Hematopoietic multipotent progenitor cell treated with erythropoietin and hydrocortisone succinate and interleukin-3 and kit ligand, for 8 days (in vitro differentiated cells): ENCODE results near the gene FGD5.

Experiments used
- DNase-seq: peaks from one replicate; pipeline ENCODE4 v3.0.0-alpha.2; 2015

The FGD5 gene

DNA sequence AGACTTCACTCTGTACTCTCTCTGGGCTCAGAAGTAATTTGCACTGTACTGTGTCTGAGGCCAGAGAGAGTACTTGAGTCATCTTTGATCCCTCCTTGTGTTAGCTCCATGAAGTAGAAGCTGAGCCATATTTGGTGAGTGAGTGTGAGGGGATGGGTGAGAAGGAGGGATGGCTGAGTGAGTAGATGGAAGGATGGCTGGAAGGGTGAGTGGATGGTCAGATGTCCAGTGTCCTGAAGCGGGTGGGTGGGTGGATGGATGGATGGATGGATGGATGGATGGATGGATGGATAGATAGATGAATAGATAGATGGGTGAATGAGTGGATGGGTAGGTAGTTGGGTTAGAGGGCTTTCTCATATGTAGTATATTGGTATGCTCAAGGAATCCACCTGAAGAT lies 39.3 kb downstream of the FGD5 start:
- DNase-seq: no peak

DNA sequence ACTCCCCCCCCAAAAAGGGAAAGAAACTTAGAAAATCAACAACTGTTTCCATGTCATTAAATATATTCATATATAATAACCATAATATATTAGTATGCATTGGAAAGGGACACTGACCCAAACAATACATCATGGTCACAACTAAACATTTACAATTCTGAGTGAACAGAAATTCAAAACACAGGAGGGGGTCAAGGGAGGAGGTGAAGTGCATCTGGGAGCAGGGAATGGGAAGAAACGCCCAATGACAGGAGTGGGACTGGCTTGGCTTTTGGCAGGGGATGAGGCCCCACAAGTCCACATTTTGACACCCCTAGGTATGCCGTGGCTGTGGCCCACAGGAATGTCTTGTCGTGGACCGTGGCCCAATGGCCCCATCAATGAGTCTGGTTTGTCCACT lies 41.1 kb downstream of the FGD5 start:
- no peak for DNase-seq

DNA sequence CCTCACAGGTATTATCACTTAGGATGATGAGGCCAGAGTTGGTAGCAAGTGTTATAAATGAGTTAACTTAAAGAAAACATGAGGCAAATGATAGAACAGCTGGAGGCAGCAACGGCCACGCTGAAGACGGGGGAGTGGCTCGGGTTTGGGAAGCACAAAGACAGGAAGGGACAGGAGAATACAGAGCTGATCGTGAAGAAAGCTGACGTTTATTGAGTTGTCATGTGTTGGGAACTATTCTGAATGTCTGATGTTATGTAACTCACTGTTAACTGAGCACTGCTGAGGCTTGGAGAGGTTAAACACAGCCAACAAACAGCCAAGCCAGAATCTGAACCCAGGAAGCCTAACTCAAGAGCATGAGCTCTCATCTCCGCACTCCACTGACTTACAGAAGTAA lies 42.3 kb downstream of the FGD5 start:
- no peak for DNase-seq

DNA sequence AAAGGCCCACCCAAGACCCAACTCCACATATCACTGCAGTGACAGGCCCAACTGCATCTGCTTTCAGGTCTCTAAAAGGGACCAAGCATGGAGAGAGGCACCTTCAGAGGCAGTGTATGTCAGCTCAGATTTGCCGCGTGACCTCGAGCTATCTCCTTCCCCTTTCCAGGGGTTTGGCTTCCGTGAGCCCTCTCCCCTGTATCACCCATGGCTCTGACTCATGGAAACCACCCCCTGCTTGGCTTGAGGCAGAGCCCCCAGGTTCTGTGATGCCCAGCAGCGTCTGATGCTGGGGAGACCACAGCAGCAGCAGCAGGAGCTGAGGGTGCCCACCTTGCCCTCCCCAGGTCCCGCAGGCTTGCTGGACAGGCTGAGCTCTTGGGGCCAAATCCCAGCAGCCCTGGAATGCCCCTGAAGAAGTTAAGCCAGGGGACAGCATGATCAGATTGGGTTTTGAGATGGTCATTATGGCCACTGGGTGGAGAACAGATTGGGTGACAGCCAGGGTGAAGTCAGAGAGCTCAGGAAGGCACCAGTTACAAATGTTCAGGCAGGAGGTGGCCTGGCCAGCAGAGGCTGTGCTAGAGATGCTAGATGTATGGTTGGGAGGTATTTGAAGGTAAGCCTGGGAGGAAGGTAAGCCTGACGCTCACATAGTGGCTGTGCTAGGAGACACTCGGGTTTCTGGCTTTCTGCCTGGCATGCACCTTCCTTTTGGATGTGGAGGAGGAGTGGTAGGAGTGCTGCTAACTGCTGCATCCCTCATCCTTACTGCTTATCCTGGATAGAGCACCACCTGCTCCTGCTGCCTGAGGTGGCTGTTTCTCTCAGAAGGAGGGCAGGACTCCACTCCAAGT lies 42.9 kb downstream of the FGD5 start:
- DNase-seq: no peak

DNA sequence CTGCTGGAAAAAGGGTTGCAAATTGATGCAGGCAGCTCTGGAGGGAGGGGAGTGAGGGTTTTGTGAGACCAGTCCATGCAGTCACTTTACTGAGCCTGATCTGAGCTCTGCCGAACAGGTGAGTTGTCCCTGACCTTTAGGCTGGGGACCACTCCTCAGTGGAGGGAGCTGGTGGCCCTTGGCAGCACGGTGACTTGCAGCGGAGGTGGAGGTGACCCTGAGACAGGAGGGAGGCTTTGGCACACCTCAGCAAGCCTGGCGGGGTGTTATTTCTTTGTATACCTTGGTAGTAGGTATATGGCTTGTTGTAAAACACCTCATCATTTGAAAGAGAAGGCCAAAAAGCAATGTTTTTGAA lies 43.5 kb downstream of the FGD5 start:
- DNase-seq: no peak

DNA sequence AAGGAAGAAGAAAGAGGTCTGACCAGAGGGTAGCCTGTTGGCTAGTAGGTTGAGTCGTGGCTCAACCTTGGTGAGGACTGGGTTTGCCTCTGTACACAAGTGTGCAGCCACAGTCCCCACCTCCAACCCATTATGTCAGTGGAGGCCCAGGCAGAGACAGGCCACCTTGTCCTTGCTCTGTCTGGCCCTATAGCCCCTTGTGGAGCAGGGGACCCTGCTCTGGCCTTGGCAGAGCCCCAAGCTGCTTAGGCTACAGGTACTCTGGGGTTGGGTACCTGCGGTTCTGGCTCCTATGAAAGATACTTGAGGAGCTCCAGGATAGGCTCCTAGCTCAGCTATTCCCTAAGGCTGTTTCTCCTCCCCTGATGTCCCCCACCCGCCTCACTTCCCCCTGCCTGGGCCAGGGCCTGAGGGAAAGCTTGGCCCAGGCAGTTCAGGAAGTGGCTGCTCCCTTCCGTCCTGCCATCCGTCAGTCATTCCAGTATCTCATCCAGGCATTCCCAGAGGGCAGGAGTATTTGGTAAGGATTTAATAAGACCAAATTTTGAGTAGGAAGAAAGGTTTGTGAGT lies 44.0 kb downstream of the FGD5 start:
- no peak for DNase-seq

DNA sequence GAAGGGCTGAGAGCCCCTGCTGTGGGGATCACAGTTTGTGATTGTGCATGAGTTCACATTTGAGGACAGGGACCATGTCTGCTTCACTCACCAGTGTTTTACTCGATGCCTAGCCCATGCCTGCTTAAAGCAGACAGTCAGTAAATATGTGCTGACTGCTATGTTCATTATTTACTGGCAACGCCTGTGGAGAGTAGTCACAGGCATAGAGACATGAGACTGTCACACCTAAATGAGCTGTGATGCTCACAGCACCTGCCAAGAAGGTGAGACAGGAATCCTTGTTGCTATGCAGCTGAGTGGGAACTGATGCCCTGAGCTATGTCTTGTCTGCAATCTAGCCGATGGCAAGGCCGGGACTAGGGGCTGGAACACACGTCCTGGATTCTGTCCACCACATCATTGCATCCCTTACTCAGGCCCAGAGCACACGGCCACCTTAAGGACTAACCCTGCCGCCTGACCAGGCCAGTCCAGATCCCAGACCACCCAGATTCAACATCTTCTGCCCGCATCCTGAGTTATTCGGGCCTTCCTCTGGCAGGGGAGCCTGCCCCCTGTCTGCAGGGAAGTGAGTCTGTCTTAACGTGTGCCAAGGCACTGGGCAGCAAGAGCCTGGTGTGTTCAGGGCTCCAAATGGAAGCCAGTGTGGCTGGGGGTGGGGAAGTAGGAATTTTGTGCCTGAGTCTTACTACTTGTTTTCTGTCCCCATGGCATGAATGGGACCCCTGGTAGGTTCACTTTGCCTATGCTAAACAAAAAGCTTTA lies 44.8 kb downstream of the FGD5 start:
- DNase-seq: no peak

DNA sequence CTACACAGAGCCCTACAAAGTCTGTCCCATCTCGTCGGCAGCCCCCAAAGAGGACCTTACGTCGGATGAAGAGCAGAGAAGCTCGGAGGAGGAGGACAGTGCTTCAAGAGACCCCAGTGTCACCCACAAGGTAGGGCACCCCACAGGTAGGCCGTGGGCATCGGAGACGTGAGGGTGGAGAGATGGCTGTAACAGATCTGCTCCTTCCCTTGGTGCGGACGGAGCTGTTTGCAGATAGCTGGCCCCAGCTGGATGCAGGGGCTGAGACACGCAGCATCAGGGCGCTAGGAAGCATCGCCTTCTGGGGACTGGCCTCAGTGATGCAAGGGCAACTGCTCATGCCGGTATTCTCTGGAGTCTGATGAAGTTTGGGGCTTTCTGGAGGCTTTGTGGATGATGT lies 45.4 kb downstream of the FGD5 start:
- DNase-seq: no peak

DNA sequence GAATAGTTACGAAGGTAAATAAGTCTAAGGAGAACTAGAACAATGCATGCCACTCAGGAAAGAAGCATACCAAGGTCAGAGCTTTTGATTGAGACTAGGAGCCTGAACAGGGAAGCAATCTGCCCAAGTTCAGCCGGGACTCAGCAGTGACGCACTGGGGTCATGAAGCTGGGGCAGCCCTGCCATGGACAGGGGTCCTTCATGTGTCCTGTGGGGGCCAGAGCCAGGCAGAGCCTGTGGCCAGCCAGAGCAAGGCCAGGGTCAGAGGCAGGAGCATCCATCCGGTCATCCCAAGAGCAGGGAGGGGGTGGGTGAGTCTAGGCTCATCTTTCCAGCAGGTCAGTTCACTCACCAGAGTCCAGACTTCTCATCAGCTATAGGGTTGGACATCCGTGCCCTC lies 47.9 kb downstream of the FGD5 start:
- DNase-seq: no peak

DNA sequence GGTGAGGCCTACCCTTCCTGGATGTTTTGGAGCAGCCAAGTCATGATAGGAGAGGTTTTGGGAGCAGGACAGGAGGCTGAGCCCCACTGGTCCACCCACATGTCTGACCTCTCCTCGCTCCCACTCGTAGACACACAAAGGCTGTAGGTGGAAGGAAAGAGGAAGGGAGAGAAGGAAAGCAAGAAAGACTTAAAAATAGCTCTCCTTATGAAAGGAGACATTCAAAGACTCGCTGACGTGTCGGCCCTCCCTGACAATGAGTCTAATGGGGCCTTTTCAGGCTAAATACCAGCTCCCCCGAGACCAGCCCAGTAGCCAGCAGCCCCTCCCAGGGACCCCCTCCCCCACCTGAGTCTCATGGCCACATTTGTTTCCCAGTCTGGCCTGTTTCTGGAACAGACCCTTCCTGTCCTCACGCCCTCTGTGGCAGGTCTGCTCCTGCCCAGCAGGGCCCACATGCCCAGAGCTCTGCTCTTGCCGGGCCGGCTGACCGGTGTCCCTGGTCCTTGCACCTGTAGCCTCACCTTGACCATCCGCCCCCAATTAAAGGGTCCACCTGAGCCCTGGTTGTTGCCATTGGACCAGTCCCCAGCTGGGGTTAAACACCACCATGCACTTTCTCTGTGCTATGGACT lies 49.3 kb downstream of the FGD5 start:
- DNase-seq: no peak

DNA sequence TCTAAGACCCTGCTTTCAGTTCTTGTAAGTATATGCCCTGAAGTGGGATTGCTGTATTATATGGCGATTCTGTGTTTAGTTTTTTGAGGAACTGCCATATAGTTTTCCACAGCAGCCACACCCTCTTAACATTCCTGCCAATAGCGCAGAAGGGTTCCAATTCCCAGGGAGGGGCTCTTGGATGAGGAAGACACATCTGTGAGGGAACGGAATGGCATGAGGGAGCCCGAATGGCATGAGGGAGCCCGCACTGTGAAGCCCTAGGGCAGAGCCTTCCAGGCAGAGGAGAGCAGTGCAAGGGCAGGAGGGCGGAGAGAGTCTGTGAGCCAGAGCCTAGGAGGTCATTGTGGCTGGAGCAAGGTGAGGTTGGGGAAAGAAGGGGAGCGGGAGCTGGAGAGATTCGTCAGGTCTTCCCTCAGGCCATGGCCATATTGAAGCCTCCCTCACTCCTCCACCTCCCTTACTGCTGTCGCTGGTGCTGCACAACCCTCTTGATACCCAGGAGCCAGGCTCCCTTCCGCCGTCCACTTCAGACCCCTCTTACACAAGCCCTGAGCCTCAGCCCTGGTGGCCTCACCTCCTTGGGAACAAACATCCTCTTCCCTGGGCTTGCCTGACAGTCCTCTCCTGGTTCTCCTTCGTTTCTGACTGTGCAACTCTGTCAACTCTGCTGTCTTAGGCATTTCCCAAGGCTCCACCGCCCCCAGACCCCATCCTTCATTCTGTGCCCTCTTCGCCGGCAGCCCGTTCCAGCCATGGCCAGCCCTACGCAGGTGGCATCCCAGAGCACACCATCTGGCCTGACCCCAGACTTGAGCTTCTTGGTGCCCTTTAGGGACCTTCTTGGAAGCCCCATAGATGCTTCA lies 51.4 kb downstream of the FGD5 start:
- no peak for DNase-seq

DNA sequence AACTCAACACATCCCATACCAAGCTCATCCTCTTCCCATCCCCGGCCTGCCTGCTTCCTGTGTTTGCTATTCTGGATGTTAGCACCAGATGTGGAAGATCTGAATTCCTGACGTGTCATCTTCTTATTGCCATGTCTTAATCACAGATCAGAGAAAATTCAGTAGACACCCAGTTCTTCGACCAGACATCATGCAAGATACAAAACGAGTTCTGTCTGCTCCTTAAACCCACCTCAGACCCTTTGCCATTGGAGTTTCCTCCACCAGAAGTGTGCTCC lies 52.0 kb downstream of the FGD5 start:
- DNase-seq: no peak

DNA sequence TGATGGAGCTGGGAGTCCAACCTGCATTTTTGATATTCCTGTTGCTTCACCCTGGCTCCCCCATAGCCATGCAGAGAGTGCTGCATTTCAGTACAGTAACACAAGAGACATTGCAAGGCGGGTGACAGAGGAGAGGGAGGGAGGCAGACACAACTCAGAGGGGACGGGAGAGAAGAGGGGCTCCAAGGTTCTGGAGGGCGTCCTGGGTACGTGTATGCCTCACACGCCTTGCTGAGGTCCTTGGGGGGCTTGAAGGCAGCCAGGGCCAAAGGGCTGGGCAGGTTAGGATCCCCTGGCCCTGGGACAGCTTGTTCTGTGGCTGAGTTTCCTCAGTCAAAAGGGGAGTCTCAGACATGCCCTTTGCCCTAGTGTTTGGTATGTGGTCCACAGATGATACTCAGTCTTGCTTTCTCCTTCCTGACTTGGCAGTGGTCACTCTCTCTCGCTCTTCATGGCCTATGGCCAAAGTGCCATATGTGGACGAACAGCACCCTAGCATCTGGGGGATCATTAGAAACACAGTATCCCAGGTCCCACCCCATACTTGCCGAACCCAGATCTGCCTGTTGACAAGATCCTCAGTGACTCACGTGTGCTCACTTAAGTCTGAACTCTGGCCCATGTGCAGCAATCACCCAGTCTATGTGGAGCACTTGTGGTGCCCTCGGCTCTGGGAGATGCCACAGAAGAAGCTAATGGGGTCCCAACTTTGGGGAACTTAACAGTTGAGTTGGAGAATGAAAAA lies 52.9 kb downstream of the FGD5 start:
- DNase-seq: no peak

DNA sequence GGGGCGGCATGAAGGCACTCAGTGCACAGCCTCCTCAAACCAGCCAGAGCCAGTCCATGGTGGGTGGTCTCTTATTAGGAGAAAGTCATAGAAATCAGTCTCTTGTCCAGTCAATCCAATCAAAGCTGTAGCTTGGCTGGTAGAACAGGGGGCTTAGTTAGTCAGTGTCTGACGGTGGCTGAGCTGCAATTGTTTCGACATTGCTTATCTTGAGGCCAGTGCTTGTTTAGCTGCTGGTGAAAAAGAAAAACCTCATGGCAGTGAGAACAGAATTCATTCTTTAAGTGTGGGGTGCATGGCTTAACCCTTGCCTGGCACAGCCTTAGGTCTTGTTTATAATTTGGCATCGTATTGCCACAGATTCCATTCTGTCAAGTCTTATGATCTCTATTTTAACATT lies 53.9 kb downstream of the FGD5 start:
- no peak for DNase-seq

DNA sequence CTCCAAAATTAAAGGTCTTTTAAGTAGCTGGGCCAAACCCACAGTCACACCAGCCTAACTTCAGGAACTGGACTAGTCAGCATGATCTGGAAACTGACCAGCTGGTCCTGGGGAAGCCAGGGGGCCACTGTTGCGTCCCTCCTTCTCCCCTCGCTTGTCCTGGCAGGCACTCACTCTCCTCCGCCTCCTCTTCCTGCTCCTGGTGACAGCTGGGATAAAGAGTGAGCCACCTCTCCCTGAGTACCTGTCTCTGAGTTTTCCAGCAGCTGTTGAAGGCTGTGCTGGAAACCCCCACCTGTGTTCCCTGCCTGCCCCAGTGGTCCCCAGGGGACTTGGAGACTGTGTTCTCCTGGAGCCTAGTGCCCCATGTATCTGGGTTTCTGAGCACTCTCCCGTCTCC lies 56.0 kb downstream of the FGD5 start:
- DNase-seq: no peak

DNA sequence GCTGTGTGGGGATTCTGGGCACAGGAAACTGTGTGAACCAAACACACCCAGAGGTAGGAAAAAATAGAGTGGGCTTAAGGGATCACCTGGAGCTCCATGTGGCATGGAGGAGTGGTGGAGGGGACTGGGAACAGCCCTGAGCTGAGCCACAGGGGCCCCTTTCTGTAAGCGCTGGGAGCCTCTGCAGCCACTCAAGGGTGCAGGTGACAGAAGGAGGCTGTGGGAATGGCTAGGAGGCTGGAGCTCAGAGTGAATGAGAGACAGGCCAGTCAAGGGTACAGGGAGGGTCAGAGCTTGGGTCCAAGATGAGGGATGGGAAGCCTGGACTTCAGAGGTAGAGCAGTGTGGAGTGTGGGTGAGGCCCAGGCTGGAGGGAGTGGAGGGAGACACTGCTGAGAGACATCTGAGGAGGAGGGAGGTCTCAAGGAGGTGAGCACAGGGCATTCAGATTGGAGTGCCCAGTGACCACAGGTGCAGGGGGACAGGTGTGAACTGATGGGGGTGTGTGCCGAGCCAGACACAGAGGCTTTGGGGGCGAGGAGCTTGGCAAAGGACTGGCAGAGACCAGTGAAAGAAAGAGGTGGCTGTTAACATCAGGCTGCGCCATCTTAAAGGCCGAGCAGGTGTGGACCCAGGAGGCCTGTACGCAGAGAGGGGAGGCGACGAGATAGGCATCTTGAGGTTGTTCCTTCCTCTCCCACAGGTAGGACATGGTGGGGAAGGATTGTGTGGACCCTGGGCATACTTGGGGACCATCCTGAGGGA lies 56.8 kb downstream of the FGD5 start:
- DNase-seq: no peak

DNA sequence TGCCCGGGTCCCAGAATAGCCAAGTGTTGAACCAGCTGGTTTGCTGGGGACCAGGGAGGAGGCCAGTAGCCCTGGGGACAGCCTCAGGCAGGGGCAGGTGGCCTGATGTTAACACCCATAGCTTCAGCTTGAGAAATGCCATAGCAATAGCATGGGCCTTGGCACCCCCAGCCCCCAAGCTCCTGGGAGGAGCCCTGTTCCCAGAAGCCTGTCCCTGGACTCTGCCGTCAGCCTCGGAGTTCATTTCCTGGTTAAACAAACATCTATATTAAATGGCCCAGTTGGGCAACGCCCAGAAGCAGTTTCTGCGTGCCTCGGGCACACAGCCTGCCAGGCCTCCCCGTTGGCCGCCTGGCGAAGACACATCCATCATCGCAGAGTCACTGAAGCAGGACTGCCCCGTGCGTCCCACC lies 58.2 kb downstream of the FGD5 start:
- DNase-seq: no peak

DNA sequence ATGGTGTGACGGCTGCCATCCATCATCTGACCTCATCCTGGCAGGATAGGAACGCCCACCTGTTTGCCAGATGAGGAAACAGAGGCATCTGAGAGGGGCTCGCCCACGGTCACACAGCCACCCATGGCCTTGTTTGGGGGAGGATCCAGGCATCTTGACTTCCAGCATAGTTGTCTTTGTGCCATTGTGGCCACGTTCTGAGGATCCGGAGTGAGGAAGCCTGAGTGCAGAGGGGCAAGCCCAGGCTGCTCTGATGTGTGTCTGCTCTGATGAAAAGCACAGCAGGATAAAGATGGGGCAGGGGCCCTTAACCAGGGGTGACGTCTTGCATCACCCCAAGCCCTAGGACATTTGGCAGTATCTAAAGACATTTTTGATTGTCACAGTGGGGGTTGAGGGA lies 58.7 kb downstream of the FGD5 start:
- DNase-seq: no peak

DNA sequence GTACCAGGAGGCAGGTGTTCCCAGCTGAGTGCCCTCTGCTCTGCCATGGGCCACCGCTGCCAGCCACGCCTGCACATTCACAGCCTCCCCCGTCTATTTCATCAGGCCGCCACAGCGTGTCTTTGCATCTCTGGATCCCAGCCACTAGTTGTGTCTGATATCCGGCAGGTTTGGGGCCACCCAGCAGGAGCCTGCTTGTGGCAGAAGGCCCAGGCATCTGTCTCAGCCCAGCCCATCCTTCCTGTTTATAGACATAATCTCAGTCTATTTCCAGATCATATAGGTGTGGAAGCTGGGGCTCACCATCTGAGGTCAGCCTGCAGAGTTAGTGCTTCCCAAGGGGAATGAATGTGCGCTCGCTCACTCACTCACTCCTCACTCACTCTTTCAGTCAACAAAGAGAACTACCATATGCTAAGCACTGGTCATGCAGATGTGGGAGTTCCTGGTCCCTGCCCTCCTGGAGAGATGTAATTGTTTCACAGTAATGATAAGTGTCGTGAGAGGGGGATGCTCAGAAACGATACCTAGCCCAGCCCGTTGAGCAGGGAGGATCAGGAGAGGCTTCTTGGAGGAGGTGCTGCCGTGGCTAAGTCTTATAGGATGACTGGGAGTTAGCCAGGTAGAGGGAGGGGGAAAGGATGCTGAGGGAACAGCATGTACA lies 60.6 kb downstream of the FGD5 start:
- DNase-seq: no peak

DNA sequence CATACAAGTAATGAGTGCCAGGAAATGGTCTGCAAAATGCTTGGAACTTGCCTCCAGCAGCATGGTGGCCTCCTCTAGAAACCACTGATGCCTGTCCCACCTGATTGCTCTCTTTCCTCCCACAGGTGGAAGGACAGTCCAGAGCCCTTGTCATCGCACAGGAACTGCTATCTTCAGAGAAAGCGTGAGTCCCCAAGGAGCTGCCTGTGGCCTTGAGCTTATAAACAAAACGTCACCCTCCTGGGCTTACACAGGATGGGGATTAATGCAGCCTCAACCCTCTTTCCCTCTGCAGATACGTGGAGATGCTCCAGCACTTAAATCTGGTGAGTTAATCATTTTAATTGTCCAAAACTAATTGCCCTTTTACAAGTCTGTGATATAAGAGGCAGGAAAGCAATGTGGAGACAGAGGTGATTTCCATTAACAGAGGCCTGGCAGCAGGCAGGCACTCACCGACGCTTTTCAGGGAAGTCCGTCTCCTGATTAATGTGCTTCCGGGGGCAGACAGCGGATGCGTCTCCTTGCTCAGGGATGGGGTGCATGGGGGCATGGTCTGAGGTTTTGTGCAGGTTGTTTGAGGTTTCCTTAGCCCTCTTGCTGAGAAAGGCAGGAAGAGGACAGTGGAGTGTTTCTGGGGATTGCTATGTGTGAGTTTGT lies 61.8 kb downstream of the FGD5 start:
- no peak for DNase-seq
